RCC 7860 (cell line): ENCODE results near the gene AHCYL2.

ENCODE experiments used
- DNase-seq: peaks from one replicate; pipeline ENCODE4 v3.0.0-alpha.2; 2015; ENCODE audit warnings: low spot score
- FAIRE-seq: peaks from 2 replicates; lab custom pipeline; 2012; peaks lifted over from hg19 to GRCh38; lab: Jason Lieb, UNC

Gene AHCYL2

GRCh38 chr7:129224251-129225205 lies at the start of gene AHCYL2:
AHCYL2 (plus strand) TSS chr7:129225030.
- FAIRE-seq = peak; percentile 86
- peak; percentile 98 for DNase-seq

DNA sequence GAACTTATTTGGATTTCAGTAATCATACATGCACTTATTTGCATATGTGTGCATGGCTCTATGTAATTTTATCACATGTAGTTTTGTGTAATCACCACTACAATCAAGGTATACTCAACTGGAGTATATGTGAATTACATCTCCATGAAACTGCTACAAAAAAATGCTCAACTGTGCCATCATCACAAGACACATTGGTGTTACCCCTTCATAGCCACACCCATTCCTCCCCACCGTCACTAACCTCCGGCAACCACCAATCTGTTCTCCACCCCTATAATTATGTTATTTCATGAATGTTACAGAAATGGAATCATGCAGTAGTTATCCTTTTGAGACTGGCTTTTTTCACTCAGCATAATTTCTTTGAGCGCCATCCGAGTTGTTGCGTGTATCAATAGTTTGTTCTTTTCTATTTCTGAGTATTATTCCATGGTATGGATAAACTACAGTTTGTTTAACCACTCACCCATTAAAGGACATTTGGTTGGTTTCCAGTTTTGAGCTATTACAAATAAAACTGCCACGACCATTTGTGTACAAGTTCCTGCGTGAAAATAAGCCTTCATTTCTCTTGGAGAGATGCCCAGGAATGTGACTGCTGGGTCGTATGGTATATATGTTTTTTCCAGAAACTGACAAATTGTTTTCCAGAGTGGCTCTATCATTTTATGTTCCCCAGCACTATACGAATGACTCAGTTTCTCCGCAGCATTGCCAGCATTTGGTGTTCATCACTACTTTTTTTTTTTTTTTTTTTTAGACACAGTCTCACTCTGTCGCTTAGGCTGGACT lies 47.7 kb upstream of the AHCYL2 start:
- DNase-seq (no peak), FAIRE-seq (no peak)

DNA sequence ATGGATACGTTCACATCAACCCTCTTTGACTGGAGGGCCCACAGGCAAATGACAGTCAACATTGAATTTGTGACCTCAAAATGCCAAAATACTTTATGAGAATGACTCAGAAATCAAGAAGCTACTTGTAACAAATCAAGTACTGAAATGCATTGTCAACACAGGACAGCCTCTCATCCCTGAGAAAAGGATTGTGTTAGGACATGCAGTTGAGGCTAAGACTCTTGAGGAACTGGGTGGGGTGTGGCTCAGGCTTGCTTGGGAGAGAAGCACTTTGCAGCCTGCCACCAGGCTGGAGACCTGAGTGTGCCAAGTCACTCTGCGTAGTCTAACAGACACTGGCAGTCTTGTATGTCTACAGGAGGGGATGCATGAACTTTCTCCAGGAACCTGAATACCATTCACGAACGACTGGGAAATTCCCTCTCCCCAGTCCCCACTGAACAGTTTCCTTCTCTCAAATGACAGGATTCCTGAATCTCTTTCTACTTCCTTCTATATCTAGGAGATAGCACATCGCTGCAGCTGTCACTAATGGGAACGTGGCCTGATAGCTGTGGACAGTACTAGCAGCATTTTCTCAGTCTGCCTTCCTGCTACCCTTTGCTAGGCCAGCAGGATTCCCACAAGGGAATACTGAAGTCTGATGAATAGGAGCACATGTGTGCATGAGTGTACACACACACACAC lies 39.7 kb upstream of the AHCYL2 start:
- FAIRE-seq (no peak), DNase-seq (no peak)

GRCh38 chr7:129186749-129187260 lies 38.0 kb upstream of the AHCYL2 start:
- FAIRE-seq (no peak), DNase-seq (no peak)

DNA sequence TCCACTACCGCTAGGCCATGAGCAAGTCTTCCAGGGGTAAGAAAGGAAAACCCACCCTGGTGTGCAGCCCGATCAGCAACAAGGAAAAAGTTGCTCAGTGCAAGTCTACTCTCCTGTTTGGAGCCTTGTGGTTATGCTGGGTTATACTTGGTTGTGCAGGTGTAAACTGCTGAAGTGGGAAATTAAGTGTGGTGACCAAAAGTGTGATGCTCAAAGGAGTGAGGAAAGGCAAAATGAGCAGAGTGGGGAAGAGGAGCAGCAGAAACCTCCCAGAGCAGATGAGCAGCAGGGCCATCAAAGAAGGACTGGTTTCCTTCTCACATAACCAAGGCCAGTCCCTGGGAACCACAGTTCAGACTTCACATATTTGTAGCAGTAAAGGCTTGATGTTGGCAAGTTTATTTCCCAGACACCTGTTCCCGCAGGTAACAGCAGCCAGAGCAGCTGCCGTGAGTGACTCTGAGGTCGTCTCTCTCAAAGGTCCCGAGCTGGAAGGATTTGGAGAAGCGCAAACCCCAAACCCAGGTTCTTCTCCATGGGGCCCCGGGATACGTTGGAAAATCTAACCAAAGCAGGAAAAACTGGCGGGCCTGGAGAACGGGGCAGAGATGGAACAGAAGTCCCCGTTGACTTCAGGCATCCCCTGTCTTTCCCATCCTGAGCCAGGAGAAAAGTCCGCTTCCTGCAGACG lies 37.0 kb upstream of the AHCYL2 start:
- DNase-seq (no peak), FAIRE-seq (no peak)

DNA sequence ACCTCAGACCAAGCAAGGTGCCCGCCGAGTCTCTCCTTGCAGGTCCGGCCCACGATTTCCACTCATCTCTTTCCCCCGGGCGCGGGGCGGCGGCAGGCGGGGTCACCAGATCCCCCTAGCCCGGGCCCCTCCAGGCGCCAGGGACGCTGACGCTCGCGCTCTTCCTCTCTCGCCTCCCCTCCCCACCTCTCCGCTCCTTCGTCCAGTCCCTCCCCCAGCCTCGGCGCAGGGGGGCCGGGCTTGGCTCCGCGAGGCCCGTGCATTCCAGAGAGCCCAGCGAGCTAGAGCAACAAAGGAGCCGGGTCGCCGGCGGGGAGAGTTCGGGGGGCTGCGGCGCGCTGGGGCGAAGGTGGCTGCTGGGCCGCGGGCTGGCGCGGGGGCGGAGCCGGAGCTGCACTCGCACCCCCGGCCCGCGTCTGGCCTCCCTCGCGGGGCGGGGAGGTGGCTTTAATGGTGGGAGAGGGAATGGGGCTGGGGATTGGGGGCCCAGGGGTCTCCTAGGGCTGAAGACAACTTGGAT lies 36.4 kb upstream of the AHCYL2 start, which contains the start of gene SMO:
SMO (plus strand) TSS at position 262 of the 520 bp plus-strand sequence. CDS start 519 bp downstream, outside the sequence.
- DNase-seq (no peak), FAIRE-seq (no peak)

- DNase-seq (no peak), FAIRE-seq (no peak)
Measured at GRCh38 chr7:129188892-129189660, 35.8 kb upstream of the AHCYL2 start.

DNA sequence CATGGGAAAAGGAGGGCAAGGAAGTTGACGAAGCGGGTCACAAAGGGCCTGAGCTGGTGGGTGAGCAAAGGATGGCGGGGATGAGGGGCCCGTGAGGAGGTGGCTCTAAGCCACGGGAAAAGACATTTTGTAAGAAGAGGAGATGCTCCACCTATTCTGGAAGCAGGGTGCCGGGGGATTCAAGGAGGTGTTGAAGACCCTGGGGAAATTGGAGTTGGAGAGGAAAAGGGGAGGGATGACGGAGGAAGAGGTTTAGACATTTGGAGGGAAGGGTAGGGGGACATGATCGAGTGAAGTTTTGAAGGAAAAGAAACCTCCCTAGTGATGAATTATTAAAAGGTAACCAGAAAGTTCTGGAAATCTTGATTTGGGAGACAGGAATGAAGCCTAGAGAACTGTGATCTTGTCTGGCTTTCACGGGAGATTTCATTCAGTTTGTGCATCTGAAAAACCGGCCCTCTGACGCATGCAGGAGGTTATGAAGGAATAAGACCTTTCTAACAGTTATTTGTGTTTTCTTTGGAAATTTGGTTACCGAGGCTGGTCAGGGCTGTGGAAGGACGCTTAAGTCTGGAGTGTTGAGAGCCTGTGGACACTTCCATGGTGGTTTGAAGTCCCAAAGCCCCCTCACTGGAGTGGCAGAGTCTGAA lies 35.0 kb upstream of the AHCYL2 start:
- no peak for FAIRE-seq
- DNase-seq = no peak

DNA sequence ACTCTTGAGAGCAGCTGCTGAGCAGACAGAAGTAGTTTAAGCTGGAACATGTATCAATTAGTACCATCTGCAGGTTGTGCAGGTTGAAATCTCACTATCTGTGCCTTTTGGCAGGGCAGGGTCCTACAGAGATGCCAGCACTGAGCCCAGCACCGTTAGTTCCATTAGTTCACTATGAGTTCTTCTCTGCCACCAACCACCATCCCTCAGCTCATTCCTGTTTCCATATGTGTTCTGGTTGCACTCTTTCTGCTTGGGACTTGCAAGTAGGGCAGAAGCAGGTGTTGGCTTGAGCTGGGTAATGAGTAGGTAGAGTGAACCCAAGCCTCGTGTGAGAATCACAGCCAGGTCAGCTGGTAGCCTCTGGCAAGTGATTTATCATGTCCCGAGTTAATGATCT lies 33.6 kb upstream of the AHCYL2 start:
- no peak for DNase-seq
- FAIRE-seq = no peak

DNA sequence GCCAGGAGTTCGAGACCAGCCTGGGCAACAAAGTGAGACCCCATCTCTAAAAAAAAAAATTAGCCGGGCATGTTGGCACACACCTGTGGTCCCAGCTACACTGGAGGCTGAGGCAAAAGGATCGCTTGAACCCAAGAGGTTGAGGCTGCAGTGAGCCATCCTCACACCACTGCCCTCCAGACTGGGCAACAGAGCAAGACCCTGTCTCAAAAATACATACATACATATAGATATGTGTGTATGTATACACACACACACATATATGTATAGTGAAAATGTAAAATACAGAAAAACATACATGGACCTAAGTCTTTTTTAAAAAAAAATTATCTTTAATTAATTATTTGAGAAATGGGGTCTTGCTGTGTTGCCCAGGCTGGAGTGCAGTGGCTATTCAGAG lies 30.9 kb upstream of the AHCYL2 start:
- FAIRE-seq (no peak), DNase-seq (no peak)

DNA sequence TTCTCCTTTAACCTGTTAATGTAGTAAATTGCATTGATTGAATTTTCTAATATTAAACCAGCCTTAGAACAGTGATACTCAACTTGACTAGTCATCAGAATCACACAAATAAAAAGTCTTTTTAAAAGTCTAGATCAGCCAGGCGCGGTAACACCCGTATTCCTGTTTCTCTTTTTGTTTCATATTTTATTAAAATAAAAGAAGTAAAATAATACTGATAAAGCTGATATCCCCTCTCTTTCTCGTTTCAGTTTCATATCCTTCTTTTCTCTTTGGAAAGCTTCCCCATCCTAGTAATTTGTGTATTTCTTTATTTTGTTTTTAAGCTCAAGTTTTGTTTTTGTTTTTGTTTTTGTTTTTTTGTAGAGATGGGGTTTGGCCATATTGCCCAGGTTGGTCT lies 27.1 kb upstream of the AHCYL2 start:
- DNase-seq (no peak), FAIRE-seq (no peak)

- FAIRE-seq = no peak
- DNase-seq = no peak
Measured at GRCh38 chr7:129199406-129199805, 25.4 kb upstream of the AHCYL2 start.

- DNase-seq (no peak), FAIRE-seq (no peak)
Measured at GRCh38 chr7:129202058-129202777, 22.6 kb upstream of the AHCYL2 start.

DNA sequence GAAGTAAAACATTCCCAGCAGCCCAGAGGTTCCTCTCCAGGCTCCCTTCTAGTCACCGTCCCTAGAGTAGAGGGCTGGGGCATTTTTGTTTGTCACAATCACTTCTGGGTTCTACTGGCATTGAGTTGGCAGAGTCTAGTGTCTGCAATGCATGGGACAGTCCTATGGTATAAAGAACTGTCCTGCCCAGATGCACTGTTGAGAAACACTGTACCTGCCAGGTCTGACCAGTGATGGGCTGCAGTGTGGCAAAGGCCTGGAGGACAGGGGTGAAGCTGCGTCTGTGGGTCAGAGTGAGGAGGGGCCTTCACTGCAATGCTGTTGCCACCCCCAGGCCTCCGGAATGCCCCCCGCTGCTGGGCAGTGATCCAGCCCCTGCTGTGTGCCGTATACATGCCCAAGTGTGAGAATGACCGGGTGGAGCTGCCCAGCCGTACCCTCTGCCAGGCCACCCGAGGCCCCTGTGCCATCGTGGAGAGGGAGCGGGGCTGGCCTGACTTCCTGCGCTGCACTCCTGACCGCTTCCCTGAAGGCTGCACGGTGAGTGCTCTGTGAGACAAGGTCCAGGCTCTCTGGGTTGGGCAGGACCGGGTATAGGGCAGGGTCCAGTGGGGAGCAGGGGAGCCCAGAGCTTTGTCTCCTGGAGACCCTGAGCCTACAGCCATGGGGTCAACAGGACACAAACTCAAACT lies 21.6 kb upstream of the AHCYL2 start:
- no peak for FAIRE-seq
- no peak for DNase-seq

- no peak for DNase-seq
- FAIRE-seq = no peak
Measured at GRCh38 chr7:129205126-129205818, 19.6 kb upstream of the AHCYL2 start.

DNA sequence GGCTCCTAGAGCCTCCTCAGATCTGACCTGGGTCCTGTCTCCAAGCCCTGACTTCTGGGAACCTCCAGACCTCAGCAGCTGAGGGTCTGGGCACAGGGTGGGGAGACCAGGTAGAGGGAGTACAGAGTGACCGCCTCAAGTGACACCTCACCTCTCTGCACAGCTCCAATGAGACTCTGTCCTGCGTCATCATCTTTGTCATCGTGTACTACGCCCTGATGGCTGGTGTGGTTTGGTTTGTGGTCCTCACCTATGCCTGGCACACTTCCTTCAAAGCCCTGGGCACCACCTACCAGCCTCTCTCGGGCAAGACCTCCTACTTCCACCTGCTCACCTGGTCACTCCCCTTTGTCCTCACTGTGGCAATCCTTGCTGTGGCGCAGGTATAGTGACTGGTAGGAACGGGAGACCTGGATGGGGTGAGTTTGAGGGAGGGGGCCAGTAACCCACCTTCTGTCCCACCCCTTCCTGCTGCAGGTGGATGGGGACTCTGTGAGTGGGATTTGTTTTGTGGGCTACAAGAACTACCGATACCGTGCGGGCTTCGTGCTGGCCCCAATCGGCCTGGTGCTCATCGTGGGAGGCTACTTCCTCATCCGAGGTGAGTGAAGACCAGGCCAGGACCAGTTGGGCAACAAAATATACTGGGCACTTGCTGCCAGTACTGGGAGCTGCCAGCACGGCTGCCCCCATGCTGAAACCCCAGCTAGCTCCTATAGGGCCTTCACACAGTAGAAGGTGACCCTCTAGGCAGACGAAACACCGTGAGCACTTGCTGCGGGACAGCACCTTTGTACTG lies 18.6 kb upstream of the AHCYL2 start:
- no peak for DNase-seq
- no peak for FAIRE-seq
